ENCODE results near the gene ALG9. TPM values are rescaled to one million over a fixed set of nuclear protein-coding genes. Genes with fewer than 3 reads are reported as not detected.

ALG9 gene
- total and polyA plus RNA-seq, 3 experiments from 2014 or later, result 16.7 to 38.0 (median 37.4) TPM

DNA sequence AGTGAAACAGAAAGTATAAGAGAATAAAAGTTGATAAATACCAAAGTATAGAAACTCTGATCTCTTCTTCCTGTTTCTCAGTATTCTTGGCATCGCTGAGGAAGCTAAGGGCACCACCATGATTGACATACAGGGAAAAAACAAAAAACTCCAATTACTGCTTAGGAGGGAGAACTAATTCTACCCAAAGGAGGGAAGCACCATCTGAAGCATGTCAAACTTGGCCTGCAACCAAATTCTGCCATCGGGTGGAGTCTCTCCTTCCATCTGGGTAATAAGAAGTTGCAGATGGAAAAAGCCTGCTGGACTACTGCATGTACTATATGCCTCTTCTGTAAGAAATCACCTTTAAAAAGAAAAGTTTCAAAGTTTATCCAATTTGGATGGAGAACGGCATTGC is 74.7 kb downstream of the ALG9 start:
- Histone ChIP-seq H3K4me1 (ENCODE audit: insufficient read depth, low read length) (no peaks in the 10 kb centered on the region), H3K4me3 (ENCODE audit: low read length) (no peak overlapping the region), H3K9me3 (ENCODE audit: low read length) (no peaks in the 10 kb centered on the region), H3K27ac (ENCODE audit: low read depth, low read length) (no peak overlapping the region), H3K27me3 (ENCODE audit: insufficient read depth, low read length, poor library complexity, severe bottlenecking) (no peaks in the 10 kb centered on the region), H3K36me3 (ENCODE audit: insufficient read depth, low read length) (peaks cover under 1% of the 10 kb centered on the region)
- no peak overlapping the region for H3K4me3 Mint-ChIP-seq
- ChIA-PET CTCF (interaction anchor here (1.6 kb wide), 1 partner anchor 210 kb away, joined by 3 read pairs; no protein-coding TSS in a partner anchor), POLR2A (no interaction called here)
- H3K27me3 Mint-ChIP-seq, result peaks cover 0 to 2% of the 10 kb centered on the region in 2 donors
- H3K4me1 Mint-ChIP-seq, result peaks cover 0 to 2% (median 0%) of the 10 kb centered on the region in 3 donors
- peak overlapping the region in 1 of 8 donors; percentile 43 for H3K27ac Mint-ChIP-seq
- DNase-seq, result no peak
- peaks cover 22 to 69% (median 22%) of the 10 kb centered on the region in 3 donors for H3K36me3 Mint-ChIP-seq
- no peaks in the 10 kb centered on the region for H3K9me3 Mint-ChIP-seq

DNA sequence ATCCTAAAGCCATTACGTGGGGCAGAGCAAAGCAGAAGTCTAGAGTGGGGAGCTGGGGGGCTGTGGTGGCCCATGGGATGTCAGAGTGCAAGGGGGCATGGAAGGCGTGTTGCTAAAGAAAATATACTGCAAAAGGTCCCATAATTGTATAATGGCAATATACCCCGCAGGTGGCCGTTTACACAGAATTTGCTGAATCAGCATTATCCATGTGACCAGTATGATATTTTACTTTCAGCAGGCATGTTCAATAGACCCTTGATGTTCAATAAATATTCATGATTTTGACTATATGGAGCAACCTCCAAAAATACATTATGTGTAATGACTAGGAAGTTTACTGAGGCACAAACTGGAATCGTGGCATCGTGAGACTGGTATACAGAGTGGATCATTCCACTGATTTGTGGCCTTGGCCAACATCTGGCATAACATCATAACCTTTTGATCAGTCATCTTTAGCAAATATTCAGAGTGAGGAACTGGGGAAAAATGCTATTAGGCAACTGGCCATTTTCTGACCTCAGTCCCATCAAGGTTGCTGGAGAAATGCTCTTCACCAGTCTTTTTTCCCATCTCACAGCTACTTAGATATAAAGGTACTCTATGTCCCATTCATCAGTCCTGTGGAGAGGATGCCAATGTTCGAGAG is 75.9 kb downstream of the ALG9 start:
- no peak for DNase-seq
- Mint-ChIP-seq H3K4me1 (peaks cover 0 to 2% (median 0%) of the 10 kb centered on the region in 3 donors), H3K27me3 (peaks cover 0 to 2% of the 10 kb centered on the region in 2 donors), H3K36me3 (peaks cover 19 to 69% (median 22%) of the 10 kb centered on the region in 3 donors), H3K9me3 (no peaks in the 10 kb centered on the region), H3K4me3 (no peak overlapping the region), H3K27ac (no peak overlapping the region)
- H3K4me1 ChIP-seq (ENCODE audit: insufficient read depth, low read length), result no peaks in the 10 kb centered on the region
- ChIA-PET CTCF (interaction anchor here (1.2 to 1.6 kb wide), 2 partner anchors 18 to 209 kb away, joined by 3 read pairs; no protein-coding TSS in a partner anchor), POLR2A (no interaction called here)
- H3K27me3 ChIP-seq (ENCODE audit: insufficient read depth, low read length, poor library complexity, severe bottlenecking), result no peaks in the 10 kb centered on the region
- H3K9me3 ChIP-seq (ENCODE audit: low read length), result no peaks in the 10 kb centered on the region
- no peaks in the 10 kb centered on the region for H3K36me3 ChIP-seq (ENCODE audit: insufficient read depth, low read length)
- H3K27ac ChIP-seq (ENCODE audit: low read depth, low read length), result no peak overlapping the region
- no peak overlapping the region for H3K4me3 ChIP-seq (ENCODE audit: low read length)

DNA sequence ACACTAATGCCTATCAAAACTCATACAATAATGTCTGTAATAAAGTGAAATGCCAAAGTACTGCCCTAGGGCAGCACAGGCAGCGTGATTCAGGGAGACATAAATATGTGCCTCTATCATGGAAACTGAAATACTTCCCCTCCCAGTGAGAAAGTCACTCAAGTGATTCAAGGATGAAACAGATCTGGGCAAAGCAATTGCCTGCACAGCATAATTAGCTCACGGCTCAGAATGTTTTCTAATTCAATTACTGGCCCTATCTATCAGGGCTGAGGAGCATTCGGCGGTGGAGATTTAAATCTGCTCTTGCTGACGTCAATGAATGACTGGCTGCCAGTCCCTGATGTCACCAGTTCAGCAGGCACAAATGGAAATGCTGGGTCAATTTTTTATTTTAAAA is 77.5 kb downstream of the ALG9 start:
- H3K27ac Mint-ChIP-seq, result peak overlapping the region in 1 of 8 donors; percentile 37
- peaks cover 0 to 2% of the 10 kb centered on the region in 2 donors for H3K27me3 Mint-ChIP-seq
- H3K9me3 ChIP-seq (ENCODE audit: low read length), result no peaks in the 10 kb centered on the region
- POLR2A ChIA-PET, result no interaction called here
- H3K27ac ChIP-seq (ENCODE audit: low read depth, low read length), result no peak overlapping the region
- H3K9me3 Mint-ChIP-seq, result no peaks in the 10 kb centered on the region
- no peaks in the 10 kb centered on the region for H3K4me1 ChIP-seq (ENCODE audit: insufficient read depth, low read length)
- CTCF ChIA-PET, result no interaction called here
- H3K36me3 ChIP-seq (ENCODE audit: insufficient read depth, low read length), result no peaks in the 10 kb centered on the region
- no peak overlapping the region for H3K4me3 Mint-ChIP-seq
- H3K4me1 Mint-ChIP-seq, result no peaks in the 10 kb centered on the region
- no peak for DNase-seq
- H3K27me3 ChIP-seq (ENCODE audit: insufficient read depth, low read length, poor library complexity, severe bottlenecking), result no peaks in the 10 kb centered on the region
- H3K4me3 ChIP-seq (ENCODE audit: low read length), result no peak overlapping the region
- peaks cover 15 to 60% (median 21%) of the 10 kb centered on the region in 3 donors for H3K36me3 Mint-ChIP-seq

DNA sequence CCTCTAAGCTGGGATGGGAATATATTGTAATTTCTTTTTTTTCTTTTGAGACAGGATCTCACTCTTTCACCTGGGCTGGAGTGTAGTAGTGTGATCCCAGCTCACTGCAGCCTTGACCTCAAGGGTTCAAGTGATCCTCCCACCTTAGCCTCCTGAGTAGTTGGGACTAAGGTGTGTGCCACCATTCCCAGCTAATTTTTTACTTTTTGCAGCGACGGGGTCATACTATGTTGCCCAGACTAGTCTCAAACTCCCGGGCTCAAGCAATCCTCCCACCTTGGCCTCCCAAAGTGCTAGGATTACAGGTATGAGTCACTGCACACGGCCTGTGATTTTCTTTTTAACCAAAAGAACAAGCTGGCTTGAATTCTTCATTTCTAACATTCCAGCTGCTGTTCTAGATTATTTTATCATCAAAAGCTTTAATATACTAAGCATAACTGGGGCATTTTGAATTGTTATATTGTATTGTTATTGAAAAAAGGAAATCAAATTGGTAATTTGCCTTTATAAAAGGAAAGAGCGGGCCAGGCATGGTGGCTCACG is 78.4 kb downstream of the ALG9 start:
- Mint-ChIP-seq H3K9me3 (no peaks in the 10 kb centered on the region), H3K27ac (no peak overlapping the region), H3K27me3 (peaks cover 0 to 2% of the 10 kb centered on the region in 2 donors), H3K4me3 (no peak overlapping the region), H3K36me3 (peaks cover 15 to 59% (median 17%) of the 10 kb centered on the region in 3 donors), H3K4me1 (no peaks in the 10 kb centered on the region)
- Histone ChIP-seq H3K4me3 (ENCODE audit: low read length) (no peak overlapping the region), H3K27ac (ENCODE audit: low read depth, low read length) (no peak overlapping the region), H3K27me3 (ENCODE audit: insufficient read depth, low read length, poor library complexity, severe bottlenecking) (no peaks in the 10 kb centered on the region), H3K4me1 (ENCODE audit: insufficient read depth, low read length) (no peaks in the 10 kb centered on the region), H3K9me3 (ENCODE audit: low read length) (no peaks in the 10 kb centered on the region), H3K36me3 (ENCODE audit: insufficient read depth, low read length) (no peaks in the 10 kb centered on the region)
- CTCF ChIA-PET, result no interaction called here
- POLR2A ChIA-PET, result no interaction called here
- DNase-seq, result no peak

DNA sequence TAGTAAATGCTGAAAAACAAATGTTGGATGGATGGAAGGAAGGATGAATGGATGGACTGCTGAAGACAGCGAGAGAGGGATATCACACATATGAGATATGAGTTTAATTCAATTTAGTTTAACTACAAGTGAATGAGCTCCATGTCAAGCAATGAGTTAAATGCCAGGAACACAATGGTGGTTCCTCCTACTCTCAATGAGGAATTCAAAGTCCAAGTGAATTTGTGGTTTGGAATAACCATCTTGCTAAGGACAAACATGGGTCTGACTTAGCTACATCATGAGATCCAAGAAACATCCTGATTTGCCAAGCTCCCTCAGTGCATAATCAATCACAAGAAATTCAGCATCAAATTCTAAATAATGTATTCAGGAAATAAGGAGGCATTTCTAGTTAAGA is 79.1 kb downstream of the ALG9 start:
- Histone ChIP-seq H3K4me1 (ENCODE audit: insufficient read depth, low read length) (no peaks in the 10 kb centered on the region), H3K36me3 (ENCODE audit: insufficient read depth, low read length) (no peaks in the 10 kb centered on the region), H3K9me3 (ENCODE audit: low read length) (no peaks in the 10 kb centered on the region), H3K27me3 (ENCODE audit: insufficient read depth, low read length, poor library complexity, severe bottlenecking) (no peaks in the 10 kb centered on the region), H3K4me3 (ENCODE audit: low read length) (no peak overlapping the region), H3K27ac (ENCODE audit: low read depth, low read length) (no peak overlapping the region)
- Mint-ChIP-seq H3K4me3 (no peak overlapping the region), H3K27me3 (peaks cover 0 to 2% of the 10 kb centered on the region in 2 donors), H3K4me1 (no peaks in the 10 kb centered on the region), H3K27ac (no peak overlapping the region), H3K9me3 (no peaks in the 10 kb centered on the region), H3K36me3 (peaks cover 10 to 53% (median 12%) of the 10 kb centered on the region in 3 donors)
- no peak for DNase-seq
- CTCF ChIA-PET, result no interaction called here
- POLR2A ChIA-PET, result no interaction called here

DNA sequence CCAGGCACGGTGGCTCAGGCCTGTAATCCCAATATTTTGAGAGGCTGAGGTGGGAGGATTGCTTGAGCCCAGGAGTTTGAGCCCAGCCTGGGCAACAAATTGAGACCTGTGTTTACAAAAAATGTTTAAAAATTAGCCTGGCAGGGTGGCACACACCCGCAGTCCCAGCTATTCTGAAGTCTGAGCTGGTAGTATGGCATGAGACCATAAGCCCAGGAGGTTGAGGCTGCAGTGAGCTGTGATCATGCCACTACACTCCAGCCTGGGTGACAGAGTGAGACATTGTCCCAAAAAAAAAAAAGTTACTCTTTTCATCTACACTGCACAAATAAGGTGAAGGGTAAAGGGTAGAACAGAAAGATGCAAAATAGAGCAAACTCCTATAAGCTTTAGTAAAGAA is 82.9 kb downstream of the ALG9 start:
- H3K4me1 ChIP-seq (ENCODE audit: insufficient read depth, low read length), result no peaks in the 10 kb centered on the region
- H3K27ac Mint-ChIP-seq, result no peak overlapping the region
- H3K4me3 ChIP-seq (ENCODE audit: low read length), result no peak overlapping the region
- H3K27me3 ChIP-seq (ENCODE audit: insufficient read depth, low read length, poor library complexity, severe bottlenecking), result no peaks in the 10 kb centered on the region
- H3K36me3 Mint-ChIP-seq, result peaks cover 0 to 51% (median 12%) of the 10 kb centered on the region in 3 donors
- H3K4me3 Mint-ChIP-seq, result no peak overlapping the region
- POLR2A ChIA-PET, result no interaction called here
- H3K27ac ChIP-seq (ENCODE audit: low read depth, low read length), result no peak overlapping the region
- no peaks in the 10 kb centered on the region for H3K27me3 Mint-ChIP-seq
- peaks cover 11% of the 10 kb centered on the region for H3K36me3 ChIP-seq (ENCODE audit: insufficient read depth, low read length)
- H3K4me1 Mint-ChIP-seq, result no peaks in the 10 kb centered on the region
- no peaks in the 10 kb centered on the region for H3K9me3 Mint-ChIP-seq
- H3K9me3 ChIP-seq (ENCODE audit: low read length), result no peaks in the 10 kb centered on the region
- CTCF ChIA-PET, result interaction anchor here (1.5 kb wide), 1 partner anchor 11 kb away, joined by 3 read pairs; no protein-coding TSS in a partner anchor
- DNase-seq, result no peak

DNA sequence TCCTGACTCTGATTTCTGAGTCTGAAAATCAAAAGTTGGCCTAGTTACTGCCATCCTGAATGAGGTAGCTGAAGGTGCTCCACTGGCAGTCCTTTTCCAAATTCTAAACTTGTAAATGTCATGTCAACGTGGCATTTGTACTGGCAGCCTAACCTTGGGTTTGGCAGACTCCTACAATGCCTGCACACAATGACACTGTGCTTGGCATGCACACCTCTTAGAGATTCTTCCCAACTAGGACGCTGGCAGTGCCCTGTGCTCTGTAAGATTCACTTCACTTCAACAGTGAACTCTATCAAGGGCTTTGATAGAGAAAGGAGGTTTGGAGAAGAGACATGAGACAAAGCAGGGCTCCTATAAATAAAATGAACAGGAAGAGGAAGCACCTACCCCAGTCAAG is 83.3 kb downstream of the ALG9 start:
- no peaks in the 10 kb centered on the region for H3K4me1 ChIP-seq (ENCODE audit: insufficient read depth, low read length)
- Mint-ChIP-seq H3K4me1 (no peaks in the 10 kb centered on the region), H3K27ac (peak overlapping the region in 1 of 8 donors; percentile 23), H3K36me3 (peaks cover 0 to 53% (median 12%) of the 10 kb centered on the region in 3 donors), H3K9me3 (no peaks in the 10 kb centered on the region), H3K27me3 (no peaks in the 10 kb centered on the region), H3K4me3 (no peak overlapping the region)
- no peak overlapping the region for H3K27ac ChIP-seq (ENCODE audit: low read depth, low read length)
- no peak for DNase-seq
- no peaks in the 10 kb centered on the region for H3K27me3 ChIP-seq (ENCODE audit: insufficient read depth, low read length, poor library complexity, severe bottlenecking)
- ChIA-PET POLR2A (no interaction called here), CTCF (interaction anchor here (1.5 kb wide), 1 partner anchor 11 kb away, joined by 3 read pairs; no protein-coding TSS in a partner anchor)
- H3K4me3 ChIP-seq (ENCODE audit: low read length), result no peak overlapping the region
- H3K9me3 ChIP-seq (ENCODE audit: low read length), result no peaks in the 10 kb centered on the region
- H3K36me3 ChIP-seq (ENCODE audit: insufficient read depth, low read length), result peaks cover 11% of the 10 kb centered on the region

DNA sequence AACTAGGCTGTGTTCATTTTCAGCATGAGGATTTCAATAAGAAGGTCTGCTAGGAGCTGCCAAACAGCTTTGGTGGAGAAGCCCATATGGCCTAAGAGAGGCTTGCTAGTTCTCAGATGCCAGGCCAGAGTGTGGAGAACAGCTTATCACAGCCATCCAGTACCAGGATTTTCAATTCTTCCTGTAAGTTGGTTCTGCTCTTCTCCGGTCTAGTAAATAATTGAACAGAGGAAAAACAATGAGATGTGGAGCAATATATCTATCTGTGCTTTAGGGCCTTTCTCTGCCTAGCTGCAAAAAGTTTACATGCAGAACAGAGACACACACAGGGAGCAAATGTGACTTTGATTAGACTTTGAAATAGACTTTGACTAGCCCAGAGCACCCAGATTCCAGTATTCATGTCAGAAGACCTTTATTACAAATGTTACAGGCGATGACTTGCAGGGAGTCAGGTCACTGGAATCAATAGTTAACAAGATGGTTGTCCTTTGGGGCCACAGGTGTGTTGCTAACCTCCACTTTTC is 85.4 kb downstream of the ALG9 start:
- Mint-ChIP-seq H3K9me3 (no peaks in the 10 kb centered on the region), H3K27me3 (no peaks in the 10 kb centered on the region), H3K36me3 (peaks cover 0 to 44% (median 12%) of the 10 kb centered on the region in 3 donors), H3K4me3 (no peak overlapping the region), H3K27ac (peak overlapping the region in 2 of 8 donors; percentile 51 to 87), H3K4me1 (no peaks in the 10 kb centered on the region)
- Histone ChIP-seq H3K36me3 (ENCODE audit: insufficient read depth, low read length) (peaks cover 11% of the 10 kb centered on the region), H3K9me3 (ENCODE audit: low read length) (no peaks in the 10 kb centered on the region), H3K27ac (ENCODE audit: low read depth, low read length) (no peak overlapping the region), H3K4me1 (ENCODE audit: insufficient read depth, low read length) (no peaks in the 10 kb centered on the region), H3K27me3 (ENCODE audit: insufficient read depth, low read length, poor library complexity, severe bottlenecking) (no peaks in the 10 kb centered on the region), H3K4me3 (ENCODE audit: low read length) (no peak overlapping the region)
- DNase-seq, result no peak
- CTCF ChIA-PET, result interaction anchor here (0.6 to 1.7 kb wide), 2 partner anchors 8 to 9 kb away, joined by 3 to 4 read pairs; no protein-coding TSS in a partner anchor
- POLR2A ChIA-PET, result no interaction called here
